WTC11 (cell line): ENCODE results near the gene LENG8. TPM values are rescaled to one million over a fixed set of nuclear protein-coding genes. Genes with fewer than 3 reads are reported as not detected.

Source experiments
- ATAC-seq: fragments of 200-7000 bp; cut with Tn5 transposase; 2 replicates; pipeline ENCODE4 v1.10.0; 2021; ENCODE audit warnings: mild to moderate bottlenecking, moderate library complexity
- CTCF ChIA-PET: fragments of 300-600 bp; sonication (Branson Sonifier 250); formaldehyde crosslinking; loops from one replicate; lab custom pipeline; 2021; ENCODE audit warnings: antibody characterized with exemption; lab: Charles Lee
- POLR2A ChIA-PET: fragments of 350-600 bp; sonication (Branson Sonifier 250); formaldehyde crosslinking; loops from one replicate; lab custom pipeline; 2021; ENCODE audit warnings: antibody characterized with exemption; lab: Charles Lee
- DNase-seq: peaks from one replicate; pipeline ENCODE4 v3.0.0; 2021; ENCODE audit warnings: low spot score
- H3K27ac Mint-ChIP-seq: 2 replicates; pipeline ENCODE4 v1.8.0; 2021; ENCODE audit warnings: mixed read lengths
- H3K27me3 Mint-ChIP-seq: 2 replicates; pipeline ENCODE4 v1.8.0; 2021; ENCODE audit warnings: low read depth, mild to moderate bottlenecking, moderate library complexity, mixed read lengths
- H3K36me3 Mint-ChIP-seq: 2 replicates; pipeline ENCODE4 v1.8.0; 2021; ENCODE audit warnings: mixed read lengths
- H3K4me1 Mint-ChIP-seq: 2 replicates; pipeline ENCODE4 v1.8.0; 2022; ENCODE audit warnings: mixed read lengths
- H3K4me3 Mint-ChIP-seq: 2 replicates; pipeline ENCODE4 v1.8.0; 2021; ENCODE audit warnings: mild to moderate bottlenecking, moderate library complexity, mixed read lengths
- H3K9me3 Mint-ChIP-seq: 2 replicates; pipeline ENCODE4 v1.8.0; 2021; ENCODE audit warnings: mixed read lengths
- ELF4 ChIP-seq: sonication (generic); formaldehyde crosslinking; IDR thresholded peaks from 2 replicates; pipeline ENCODE4 v1.8.1; 2022; ENCODE audit warnings: low read depth, mild to moderate bottlenecking, moderate library complexity, missing genetic modification reagents
- FOXJ3 ChIP-seq: sonication (generic); formaldehyde crosslinking; IDR thresholded peaks from 2 replicates; pipeline ENCODE4 v1.9.0; 2021; ENCODE audit warnings: missing genetic modification reagents, mild to moderate bottlenecking, borderline replicate concordance
- FOXK1 ChIP-seq: sonication (generic); formaldehyde crosslinking; IDR thresholded peaks from 2 replicates; pipeline ENCODE4 v1.8.0; 2022; ENCODE audit warnings: mild to moderate bottlenecking, moderate library complexity, missing genetic modification reagents
- FOXP1 ChIP-seq: sonication (generic); formaldehyde crosslinking; IDR thresholded peaks from 2 replicates; pipeline ENCODE4 v1.8.0; 2022; ENCODE audit warnings: missing genetic modification reagents, mild to moderate bottlenecking, moderate library complexity, borderline replicate concordance
- GRHL2 ChIP-seq: fragments of 250-450 bp; sonication (Bioruptor Pico); IDR thresholded peaks from 2 replicates; pipeline ENCODE4 v1.8.0; 2022; ENCODE audit warnings: mild to moderate bottlenecking, moderate library complexity; ENCODE audit not compliant: insufficient replicate concordance, severe bottlenecking
- NR1H2 ChIP-seq: sonication (generic); formaldehyde crosslinking; IDR thresholded peaks from 2 replicates; pipeline ENCODE4 v1.9.0; 2021; ENCODE audit warnings: mild to moderate bottlenecking, moderate library complexity, missing genetic modification reagents
- NR2C2 ChIP-seq: sonication (generic); formaldehyde crosslinking; IDR thresholded peaks from 2 replicates; pipeline ENCODE4 v1.8.0; 2022; ENCODE audit warnings: mild to moderate bottlenecking, missing genetic modification reagents
- NR3C1 ChIP-seq: sonication (generic); formaldehyde crosslinking; conservative IDR thresholded peaks from 2 replicates; pipeline ENCODE4 v1.8.1; 2023; ENCODE audit warnings: low read depth, mild to moderate bottlenecking, missing genetic modification reagents
- OVOL2 ChIP-seq: fragments of 250-450 bp; sonication (Bioruptor Pico); IDR thresholded peaks from 2 replicates; pipeline ENCODE4 v1.9.0; 2021; ENCODE audit warnings: mild to moderate bottlenecking, borderline replicate concordance
- RELA ChIP-seq: sonication (generic); formaldehyde crosslinking; IDR thresholded peaks from 2 replicates; pipeline ENCODE4 v1.8.1; 2022; ENCODE audit warnings: missing genetic modification reagents, mild to moderate bottlenecking, borderline replicate concordance
- RORB ChIP-seq: fragments of 250-450 bp; sonication (Bioruptor Pico); IDR thresholded peaks from 2 replicates; pipeline ENCODE4 v1.9.0; 2021; ENCODE audit warnings: mild to moderate bottlenecking
- SMAD3 ChIP-seq: sonication (generic); formaldehyde crosslinking; IDR thresholded peaks from 2 replicates; pipeline ENCODE4 v1.8.0; 2022; ENCODE audit warnings: missing genetic modification reagents, mild to moderate bottlenecking, borderline replicate concordance
- TP53 ChIP-seq: sonication (generic); formaldehyde crosslinking; IDR thresholded peaks from 2 replicates; pipeline ENCODE4 v1.8.1; 2023; ENCODE audit warnings: mild to moderate bottlenecking, missing genetic modification reagents
- ZNF317 ChIP-seq: sonication (generic); formaldehyde crosslinking; IDR thresholded peaks from 2 replicates; pipeline ENCODE4 v1.8.1; 2023; ENCODE audit warnings: low read depth, mild to moderate bottlenecking, moderate library complexity, missing genetic modification reagents, borderline replicate concordance
- ZNF671 ChIP-seq: fragments of 250-450 bp; sonication (Bioruptor Pico); IDR thresholded peaks from 2 replicates; pipeline ENCODE4 v1.8.0; 2021; ENCODE audit warnings: mild to moderate bottlenecking
- total RNA-seq: library from RNA; stranded (reverse); gene quantifications from 3 replicates; pipeline ENCODE4 v1.2.3, GENCODE V29; 2021
- TF ChIP-seq, protein P1 (sequence below): sonication (generic); formaldehyde crosslinking; IDR thresholded peaks from 2 replicates; pipeline ENCODE4 v1.8.1; 2022; ENCODE audit warnings: low read depth, missing genetic modification reagents, borderline replicate concordance
- TF ChIP-seq, protein P2 (sequence below): sonication (generic); formaldehyde crosslinking; IDR thresholded peaks from 2 replicates; pipeline ENCODE4 v1.8.1; 2023; ENCODE audit warnings: mild to moderate bottlenecking, moderate library complexity, missing genetic modification reagents
- TF ChIP-seq, protein P3 (sequence below): sonication (generic); formaldehyde crosslinking; IDR thresholded peaks from 2 replicates; pipeline ENCODE4 v1.8.0; 2022; ENCODE audit warnings: mild to moderate bottlenecking, missing genetic modification reagents
- TF ChIP-seq, protein P4 (sequence below): sonication (generic); formaldehyde crosslinking; IDR thresholded peaks from 2 replicates; pipeline ENCODE4 v1.8.0; 2023; ENCODE audit warnings: missing genetic modification reagents
- TF ChIP-seq, protein P5 (sequence below): fragments of 200-600 bp; IDR thresholded peaks from 2 replicates; pipeline ENCODE4 v1.8.0; 2022; ENCODE audit warnings: antibody characterized with exemption
- TF ChIP-seq, protein P6 (sequence below): fragments of 250-450 bp; sonication (Bioruptor Pico); conservative IDR thresholded peaks from 2 replicates; pipeline ENCODE4 v1.9.0; 2021; ENCODE audit warnings: mild to moderate bottlenecking

The LENG8 gene
- total RNA-seq, 1 experiment from 2014 or later, result 175 TPM

DNA sequence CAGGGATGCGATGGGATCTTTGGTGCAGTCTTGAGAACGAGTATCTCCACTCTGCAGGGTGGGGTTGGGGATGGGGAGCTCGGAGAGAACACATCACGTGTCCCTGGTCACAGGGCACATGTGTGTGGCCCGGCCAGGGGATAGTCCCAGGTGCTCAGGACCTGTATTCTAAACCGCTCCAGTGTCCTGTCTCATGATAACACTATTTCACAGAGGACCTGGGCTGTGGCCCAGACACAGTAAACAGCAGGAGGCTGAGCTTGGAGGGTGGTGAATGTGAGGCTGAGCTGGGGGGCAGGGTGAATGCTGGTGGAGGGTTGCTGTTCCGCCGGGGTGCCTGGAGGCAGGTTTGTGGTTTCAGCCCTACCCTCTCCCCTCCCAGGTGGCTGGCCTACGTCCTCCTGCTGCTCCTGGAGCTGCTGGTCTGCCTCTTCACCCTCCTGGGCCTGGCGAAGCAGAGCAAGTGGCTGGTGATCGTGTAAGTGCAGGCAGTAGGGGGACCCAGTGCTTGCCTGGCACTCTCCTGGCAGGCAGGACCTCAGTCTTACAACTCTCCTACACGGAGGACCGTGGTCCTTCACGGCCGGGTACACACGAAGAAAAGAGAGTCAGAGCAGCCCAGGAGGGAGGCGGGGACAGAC, 22.6 kb upstream of the LENG8 start:
- Mint-ChIP-seq H3K27me3 (peaks cover 32% of the 10 kb centered on the region), H3K4me1 (peaks cover 25% of the 10 kb centered on the region), H3K27ac (no peak overlapping the region), H3K36me3 (peaks cover 12% of the 10 kb centered on the region), H3K4me3 (no peak overlapping the region), H3K9me3 (no peaks in the 10 kb centered on the region)
- DNase-seq (no peak), ATAC-seq (no peak)
- ChIA-PET POLR2A (no interaction called here), CTCF (interaction anchor here (1.3 kb wide), 1 partner anchor 14 kb away, joined by 6 read pairs; no protein-coding TSS in a partner anchor)
- TF ChIP-seq GRHL2 (no peak), RELA (CRISPR knock-in tag) (no peak), NR3C1 (CRISPR knock-in tag) (no peak)

DNA sequence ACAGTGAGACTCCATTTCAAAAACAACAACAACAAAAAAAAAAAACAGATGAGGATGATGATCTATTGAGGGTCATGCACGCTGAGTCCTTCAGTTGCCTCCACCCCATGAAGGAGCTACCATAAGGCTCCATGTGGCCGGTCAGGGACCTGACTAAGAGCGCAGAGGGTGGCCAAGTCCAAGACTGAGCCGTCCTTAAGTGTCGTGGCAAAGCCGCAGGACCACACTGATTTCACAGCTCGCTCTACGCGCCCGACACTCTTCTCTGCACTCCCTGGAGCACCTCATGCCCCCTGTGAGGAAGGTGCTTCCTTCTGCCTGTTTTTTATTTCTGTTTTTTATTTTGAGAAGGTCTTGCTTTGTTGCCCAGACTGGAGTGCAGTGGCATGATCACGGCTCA, 21.4 kb upstream of the LENG8 start:
- no peak for ATAC-seq

More for the DNA sequence above, 21.4 kb upstream of the LENG8 start:
- no peak overlapping the region for H3K4me3 Mint-ChIP-seq
- CTCF ChIA-PET, result interaction anchor here (1.1 to 5.8 kb wide), 5 partner anchors 7 to 73 kb away, joined by 3 to 58 read pairs (median 46); partner anchors contain the start of gene TTYH1
- no peaks in the 10 kb centered on the region for H3K9me3 Mint-ChIP-seq
- no peak overlapping the region for H3K27ac Mint-ChIP-seq
- no peak for DNase-seq
- peaks cover 17% of the 10 kb centered on the region for H3K4me1 Mint-ChIP-seq
- TF ChIP-seq, protein P1, sequence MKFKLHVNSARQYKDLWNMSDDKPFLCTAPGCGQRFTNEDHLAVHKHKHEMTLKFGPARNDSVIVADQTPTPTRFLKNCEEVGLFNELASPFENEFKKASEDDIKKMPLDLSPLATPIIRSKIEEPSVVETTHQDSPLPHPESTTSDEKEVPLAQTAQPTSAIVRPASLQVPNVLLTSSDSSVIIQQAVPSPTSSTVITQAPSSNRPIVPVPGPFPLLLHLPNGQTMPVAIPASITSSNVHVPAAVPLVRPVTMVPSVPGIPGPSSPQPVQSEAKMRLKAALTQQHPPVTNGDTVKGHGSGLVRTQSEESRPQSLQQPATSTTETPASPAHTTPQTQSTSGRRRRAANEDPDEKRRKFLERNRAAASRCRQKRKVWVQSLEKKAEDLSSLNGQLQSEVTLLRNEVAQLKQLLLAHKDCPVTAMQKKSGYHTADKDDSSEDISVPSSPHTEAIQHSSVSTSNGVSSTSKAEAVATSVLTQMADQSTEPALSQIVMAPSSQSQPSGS (CRISPR knock-in tag), result no peak
- TF ChIP-seq, protein P2, sequence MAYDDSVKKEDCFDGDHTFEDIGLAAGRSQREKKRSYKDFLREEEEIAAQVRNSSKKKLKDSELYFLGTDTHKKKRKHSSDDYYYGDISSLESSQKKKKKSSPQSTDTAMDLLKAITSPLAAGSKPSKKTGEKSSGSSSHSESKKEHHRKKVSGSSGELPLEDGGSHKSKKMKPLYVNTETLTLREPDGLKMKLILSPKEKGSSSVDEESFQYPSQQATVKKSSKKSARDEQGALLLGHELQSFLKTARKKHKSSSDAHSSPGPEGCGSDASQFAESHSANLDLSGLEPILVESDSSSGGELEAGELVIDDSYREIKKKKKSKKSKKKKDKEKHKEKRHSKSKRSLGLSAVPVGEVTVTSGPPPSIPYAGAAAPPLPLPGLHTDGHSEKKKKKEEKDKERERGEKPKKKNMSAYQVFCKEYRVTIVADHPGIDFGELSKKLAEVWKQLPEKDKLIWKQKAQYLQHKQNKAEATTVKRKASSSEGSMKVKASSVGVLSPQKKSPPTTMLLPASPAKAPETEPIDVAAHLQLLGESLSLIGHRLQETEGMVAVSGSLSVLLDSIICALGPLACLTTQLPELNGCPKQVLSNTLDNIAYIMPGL (CRISPR knock-in tag), result no peak
- TF ChIP-seq SMAD3 (CRISPR knock-in tag), result no peak
- no peak for TF ChIP-seq ZNF317
- no peak for TF ChIP-seq NR3C1 (CRISPR knock-in tag)
- TF ChIP-seq ZNF671, result no peak
- no peak for TF ChIP-seq FOXJ3
- TF ChIP-seq NR2C2, result no peak
- TF ChIP-seq, protein P3, sequence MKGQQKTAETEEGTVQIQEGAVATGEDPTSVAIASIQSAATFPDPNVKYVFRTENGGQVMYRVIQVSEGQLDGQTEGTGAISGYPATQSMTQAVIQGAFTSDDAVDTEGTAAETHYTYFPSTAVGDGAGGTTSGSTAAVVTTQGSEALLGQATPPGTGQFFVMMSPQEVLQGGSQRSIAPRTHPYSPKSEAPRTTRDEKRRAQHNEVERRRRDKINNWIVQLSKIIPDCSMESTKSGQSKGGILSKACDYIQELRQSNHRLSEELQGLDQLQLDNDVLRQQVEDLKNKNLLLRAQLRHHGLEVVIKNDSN (CRISPR knock-in tag), result no peak
- TF ChIP-seq, protein P4, sequence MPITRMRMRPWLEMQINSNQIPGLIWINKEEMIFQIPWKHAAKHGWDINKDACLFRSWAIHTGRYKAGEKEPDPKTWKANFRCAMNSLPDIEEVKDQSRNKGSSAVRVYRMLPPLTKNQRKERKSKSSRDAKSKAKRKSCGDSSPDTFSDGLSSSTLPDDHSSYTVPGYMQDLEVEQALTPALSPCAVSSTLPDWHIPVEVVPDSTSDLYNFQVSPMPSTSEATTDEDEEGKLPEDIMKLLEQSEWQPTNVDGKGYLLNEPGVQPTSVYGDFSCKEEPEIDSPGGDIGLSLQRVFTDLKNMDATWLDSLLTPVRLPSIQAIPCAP (CRISPR knock-in tag), result no peak
- no peak for TF ChIP-seq NR1H2 (CRISPR knock-in tag)
- no peak for TF ChIP-seq FOXK1
- TF ChIP-seq, protein P5, sequence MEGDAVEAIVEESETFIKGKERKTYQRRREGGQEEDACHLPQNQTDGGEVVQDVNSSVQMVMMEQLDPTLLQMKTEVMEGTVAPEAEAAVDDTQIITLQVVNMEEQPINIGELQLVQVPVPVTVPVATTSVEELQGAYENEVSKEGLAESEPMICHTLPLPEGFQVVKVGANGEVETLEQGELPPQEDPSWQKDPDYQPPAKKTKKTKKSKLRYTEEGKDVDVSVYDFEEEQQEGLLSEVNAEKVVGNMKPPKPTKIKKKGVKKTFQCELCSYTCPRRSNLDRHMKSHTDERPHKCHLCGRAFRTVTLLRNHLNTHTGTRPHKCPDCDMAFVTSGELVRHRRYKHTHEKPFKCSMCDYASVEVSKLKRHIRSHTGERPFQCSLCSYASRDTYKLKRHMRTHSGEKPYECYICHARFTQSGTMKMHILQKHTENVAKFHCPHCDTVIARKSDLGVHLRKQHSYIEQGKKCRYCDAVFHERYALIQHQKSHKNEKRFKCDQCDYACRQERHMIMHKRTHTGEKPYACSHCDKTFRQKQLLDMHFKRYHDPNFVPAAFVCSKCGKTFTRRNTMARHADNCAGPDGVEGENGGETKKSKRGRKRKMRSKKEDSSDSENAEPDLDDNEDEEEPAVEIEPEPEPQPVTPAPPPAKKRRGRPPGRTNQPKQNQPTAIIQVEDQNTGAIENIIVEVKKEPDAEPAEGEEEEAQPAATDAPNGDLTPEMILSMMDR, result no peak
- TF ChIP-seq OVOL2 (CRISPR knock-in tag), result no peak
- TF ChIP-seq, protein P6, sequence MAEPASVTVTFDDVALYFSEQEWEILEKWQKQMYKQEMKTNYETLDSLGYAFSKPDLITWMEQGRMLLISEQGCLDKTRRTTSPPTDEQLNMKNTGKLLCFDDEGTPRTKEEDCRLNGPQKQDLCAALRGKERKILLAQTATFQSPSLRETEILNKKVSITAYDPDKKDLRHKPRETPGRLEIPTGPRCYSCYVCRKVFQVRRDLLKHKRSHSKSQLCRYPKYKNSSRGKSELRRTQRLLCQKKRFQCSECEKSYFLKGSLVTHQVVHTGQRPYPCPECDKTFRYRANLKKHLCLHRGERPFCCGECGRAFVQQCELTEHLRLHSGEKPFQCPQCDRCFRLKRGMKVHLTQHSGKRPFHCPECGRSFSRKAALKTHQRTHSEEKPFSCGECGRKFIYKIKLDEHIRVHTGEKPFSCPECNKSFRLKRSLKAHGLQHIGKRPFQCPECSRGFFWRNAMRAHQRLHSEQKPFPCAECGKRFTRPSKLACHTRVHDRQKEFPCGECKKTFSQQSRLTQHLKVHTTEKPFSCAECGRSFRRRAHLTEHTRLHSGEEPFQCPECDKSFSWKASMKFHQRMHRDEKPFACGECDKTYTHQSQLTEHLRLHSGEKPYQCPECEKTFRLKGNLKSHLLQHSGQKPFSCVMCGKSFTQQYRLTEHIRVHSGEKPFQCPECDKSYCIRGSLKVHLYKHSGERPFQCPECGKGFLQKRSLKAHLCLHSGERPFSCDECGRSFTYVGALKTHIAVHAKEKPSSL (CRISPR knock-in tag), result no peak
- no peak for TF ChIP-seq TP53
- TF ChIP-seq RELA (CRISPR knock-in tag), result no peak
- TF ChIP-seq ELF4, result no peak
- TF ChIP-seq FOXP1, result no peak
- TF ChIP-seq RORB, result no peak
- POLR2A ChIA-PET, result no interaction called here
- peaks cover 41% of the 10 kb centered on the region for H3K27me3 Mint-ChIP-seq
- peaks cover 12% of the 10 kb centered on the region for H3K36me3 Mint-ChIP-seq
